HG03159 (cell line): ENCODE data around the gene ABHD16B.
"Not testable (repeated sequence)": the region's sequence is repeated elsewhere in the genome, so short reads cannot be mapped to it uniquely, and the experiment has no call there.

Experiments
- ATAC-seq: cut with Tn5 transposase; IDR thresholded peaks from one replicate; pipeline ENCODE4 v1.9.1; 2021; ENCODE audit warnings: mild to moderate bottlenecking, moderate library complexity; ENCODE audit not compliant: unreplicated experiment

The ABHD16B gene

GRCh38 chr20:63854766-63855362 is 6.4 kb upstream of the ABHD16B start:
- ATAC-seq = no peak

GRCh38 chr20:63855363-63856097 is 5.8 kb upstream of the ABHD16B start:
- no peak for ATAC-seq

- ATAC-seq = no peak
Observed at GRCh38 chr20:63856098-63856511, 5.2 kb upstream of the ABHD16B start.

DNA sequence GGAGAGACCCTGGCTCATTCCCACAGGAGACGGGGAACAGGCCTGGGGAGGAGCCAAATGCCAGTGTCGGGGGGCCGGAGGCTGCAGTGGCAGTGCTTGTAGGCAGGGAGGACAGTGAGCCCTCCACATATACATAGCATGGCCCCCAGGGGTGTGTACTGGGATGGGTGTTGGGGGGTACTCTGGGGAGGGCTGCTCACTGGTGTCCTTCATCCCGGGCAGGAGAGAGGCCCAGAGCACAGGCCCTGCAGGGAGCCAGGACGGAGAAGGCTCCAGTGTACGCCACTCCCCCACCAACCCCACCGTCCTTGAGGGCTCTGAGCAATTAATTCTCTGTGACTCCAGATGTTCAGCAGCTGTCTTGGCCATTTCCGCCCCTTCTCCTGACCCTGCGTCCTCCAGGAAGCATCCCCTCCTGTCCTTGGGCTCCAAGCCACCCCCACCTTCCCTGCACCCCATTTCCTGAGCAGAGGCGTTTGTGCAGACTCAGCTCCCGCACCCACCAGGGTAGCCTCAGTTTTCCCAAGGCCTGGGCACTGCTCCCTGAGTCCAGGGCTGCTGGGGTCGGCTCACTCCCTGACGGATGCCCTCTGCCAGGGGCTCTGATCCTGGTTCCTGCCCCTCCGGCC is 3.4 kb upstream of the ABHD16B start:
- ATAC-seq = no peak

DNA sequence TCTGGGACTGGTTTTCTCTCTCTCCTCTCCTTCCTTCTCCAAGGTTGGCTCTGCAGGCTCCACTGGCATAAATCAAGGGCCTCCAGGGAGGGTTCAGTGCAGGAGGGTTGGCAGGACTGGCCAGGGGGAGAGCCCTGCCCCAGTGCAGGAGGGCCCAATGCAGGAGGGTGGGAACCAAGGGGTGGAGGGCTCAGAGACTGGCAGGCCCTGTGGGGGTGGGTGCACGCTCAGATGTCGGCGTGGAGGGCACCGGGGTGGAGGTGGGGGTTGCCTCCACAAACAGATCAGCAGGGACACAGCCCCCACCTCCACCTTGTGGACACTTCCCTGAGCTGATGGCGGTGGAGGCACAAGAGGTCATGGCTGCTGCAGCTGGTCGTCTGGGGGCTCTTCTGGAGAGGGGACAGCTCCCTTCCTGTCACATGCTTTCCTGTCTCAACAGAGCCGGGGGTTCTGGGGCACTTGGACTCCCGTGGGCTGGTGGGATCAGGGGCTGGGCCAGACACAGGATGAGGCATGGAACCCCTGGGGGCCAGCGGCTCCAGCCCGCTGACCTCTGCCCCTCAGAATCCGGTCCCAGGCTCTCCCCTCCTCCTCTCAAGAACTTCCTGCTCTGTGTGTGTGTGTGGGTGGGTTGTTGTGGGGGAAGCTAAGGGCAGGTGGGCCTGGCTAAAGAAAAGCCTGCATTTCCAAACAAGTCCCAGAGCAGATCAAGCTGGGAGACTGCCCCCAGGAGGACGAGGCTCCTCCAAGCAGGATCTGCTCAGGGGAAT is 2.7 kb upstream of the ABHD16B start:
- no peak for ATAC-seq

DNA sequence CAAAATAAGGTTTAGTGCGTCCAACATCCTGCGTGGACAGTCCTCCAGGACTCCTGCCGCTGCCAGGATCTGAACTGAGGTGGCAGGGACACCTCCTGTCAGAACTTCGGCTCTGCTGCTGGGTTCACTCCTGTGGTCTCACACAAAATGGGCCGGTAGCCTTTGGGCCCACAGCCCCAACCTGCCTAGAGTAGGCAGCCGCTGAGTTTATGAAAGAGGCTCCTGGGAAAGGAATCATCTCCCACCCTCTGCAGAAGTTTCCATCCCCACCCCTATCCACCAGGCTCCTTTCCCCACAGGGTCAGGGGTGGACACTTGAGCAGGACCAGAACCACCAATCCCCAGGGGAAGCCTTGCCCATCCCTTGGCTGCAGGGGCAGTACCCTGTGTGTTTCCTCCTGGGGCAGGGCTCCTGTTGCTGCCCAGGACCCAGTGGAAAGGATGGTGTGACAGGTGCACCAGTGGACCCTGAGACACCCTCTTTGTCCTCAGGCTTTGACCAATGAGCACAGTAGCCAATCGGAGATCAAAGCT is 2.1 kb upstream of the ABHD16B start:
- ATAC-seq = no peak

GRCh38 chr20:63860325-63861051 is 810 bp upstream of the ABHD16B start:
- no peak for ATAC-seq

DNA sequence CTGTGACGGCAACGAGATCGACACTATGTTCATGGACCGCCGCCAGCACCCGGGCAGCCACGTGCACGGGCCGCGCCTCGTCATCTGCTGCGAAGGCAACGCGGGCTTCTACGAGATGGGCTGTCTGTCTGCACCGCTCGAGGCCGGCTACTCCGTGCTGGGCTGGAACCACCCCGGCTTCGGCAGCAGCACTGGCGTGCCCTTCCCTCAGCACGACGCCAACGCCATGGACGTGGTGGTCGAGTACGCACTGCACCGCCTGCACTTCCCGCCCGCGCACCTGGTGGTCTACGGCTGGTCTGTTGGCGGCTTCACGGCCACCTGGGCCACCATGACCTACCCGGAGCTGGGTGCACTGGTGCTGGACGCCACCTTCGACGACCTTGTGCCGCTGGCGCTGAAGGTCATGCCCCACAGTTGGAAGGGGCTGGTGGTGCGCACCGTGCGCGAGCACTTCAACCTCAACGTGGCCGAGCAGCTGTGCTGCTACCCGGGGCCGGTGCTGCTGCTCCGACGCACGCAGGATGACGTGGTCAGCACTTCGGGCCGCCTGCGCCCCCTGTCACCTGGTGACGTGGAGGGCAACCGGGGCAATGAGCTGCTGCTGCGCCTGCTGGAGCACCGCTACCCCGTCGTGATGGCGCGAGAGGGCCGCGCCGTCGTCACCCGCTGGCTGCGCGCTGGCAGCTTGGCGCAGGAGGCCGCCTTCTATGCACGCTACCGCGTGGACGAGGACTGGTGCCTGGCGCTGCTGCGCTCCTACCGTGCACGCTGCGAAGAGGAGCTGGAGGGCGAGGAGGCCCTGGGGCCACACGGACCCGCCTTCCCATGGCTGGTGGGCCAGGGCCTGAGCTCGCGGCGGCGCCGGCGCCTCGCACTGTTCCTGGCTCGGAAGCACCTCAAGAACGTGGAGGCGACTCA is 943 bp downstream of the ABHD16B start:
- ATAC-seq = no peak

- ATAC-seq = no peak
Observed at GRCh38 chr20:63863021-63863797, 1.9 kb downstream of the ABHD16B start.

- ATAC-seq = peak; percentile 63
Observed at GRCh38 chr20:63863798-63864544, 2.7 kb downstream of the ABHD16B start.

GRCh38 chr20:63864545-63864977 is 3.3 kb downstream of the ABHD16B start:
- no peak for ATAC-seq

- peak; percentile 67 for ATAC-seq
Observed at GRCh38 chr20:63864978-63865640, 3.8 kb downstream of the ABHD16B start, which contains the start of gene TPD52L2. Gene TPD52L2 (plus strand): TSS chr20:63865270. CDS start chr20:63865366, 96 bp downstream.

GRCh38 chr20:63867042-63867441 is 5.7 kb downstream of the ABHD16B start:
- ATAC-seq = not testable (repeated sequence)

GRCh38 chr20:63868264-63868663 is 7.0 kb downstream of the ABHD16B start:
- no peak for ATAC-seq

GRCh38 chr20:63873477-63873971 is 12.2 kb downstream of the ABHD16B start:
- ATAC-seq = no peak

DNA sequence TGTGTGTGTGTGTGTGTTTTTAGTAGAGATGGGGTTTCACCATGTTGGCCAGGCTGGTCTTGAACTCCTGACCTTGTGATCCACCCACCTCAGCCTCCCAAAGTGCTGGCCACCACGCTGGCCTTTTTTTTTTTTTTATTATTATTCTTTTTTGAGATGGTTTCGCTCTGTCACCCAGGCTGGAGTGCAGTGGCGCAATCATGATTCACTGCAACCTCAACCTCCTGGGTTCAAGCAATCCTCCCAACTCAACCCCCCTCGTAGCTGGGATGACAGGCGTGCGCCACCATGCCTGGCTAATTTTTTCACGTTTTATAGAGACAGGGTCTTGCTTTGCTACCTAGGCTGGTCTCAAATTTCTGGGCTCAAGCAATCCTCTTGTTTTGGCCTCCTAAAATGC is 12.9 kb downstream of the ABHD16B start:
- ATAC-seq = not testable (repeated sequence)

- no peak for ATAC-seq
Observed at GRCh38 chr20:63876489-63877036, 15.3 kb downstream of the ABHD16B start.
